ENCODE results near the gene FYCO1.

Gene FYCO1

DNA sequence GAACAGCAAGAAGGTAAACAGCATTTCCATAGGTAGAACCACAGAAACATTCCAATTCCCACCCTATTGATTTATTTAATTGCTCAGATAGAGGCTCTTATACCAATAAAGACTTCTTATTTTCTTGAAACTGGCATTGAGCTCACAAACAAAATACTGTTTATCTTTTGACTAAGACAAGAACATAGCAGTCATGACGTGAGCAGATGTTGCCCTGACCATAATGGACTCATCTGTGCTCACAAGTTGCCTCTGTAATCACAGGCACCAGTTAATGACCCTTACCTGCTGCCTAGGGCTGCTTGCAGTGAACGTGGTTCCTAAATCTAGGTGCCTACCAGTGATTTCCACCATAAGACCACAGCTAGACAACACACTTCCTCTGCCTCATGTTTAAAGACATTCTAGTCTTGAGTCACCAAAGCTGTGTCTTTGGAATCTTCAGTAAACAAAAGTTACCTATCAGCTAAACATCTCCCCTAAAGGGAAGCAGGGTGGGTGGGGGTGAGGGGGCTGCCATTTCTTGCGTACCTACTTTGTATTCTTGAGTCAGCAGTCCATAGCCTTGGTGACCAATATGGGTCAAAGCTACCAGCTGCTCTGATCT lies 2.1 kb downstream of the FYCO1 start:
- H3K36me3 ChIP-seq (replicated peaks; ENCODE audit: low read depth, low read length): peaks cover 16% of the 10 kb centered on the region
- H3K9me3 ChIP-seq (ENCODE audit: insufficient read depth, low read length): no peaks in the 10 kb centered on the region
- peaks cover 7% of the 10 kb centered on the region; the same call in 1 of the 2 replicates for H4K20me1 ChIP-seq (ENCODE audit: insufficient read depth, low read length)
- no peak overlapping the region for H3K9ac ChIP-seq (ENCODE audit: low read length)
- TF ChIP-seq, protein P1, sequence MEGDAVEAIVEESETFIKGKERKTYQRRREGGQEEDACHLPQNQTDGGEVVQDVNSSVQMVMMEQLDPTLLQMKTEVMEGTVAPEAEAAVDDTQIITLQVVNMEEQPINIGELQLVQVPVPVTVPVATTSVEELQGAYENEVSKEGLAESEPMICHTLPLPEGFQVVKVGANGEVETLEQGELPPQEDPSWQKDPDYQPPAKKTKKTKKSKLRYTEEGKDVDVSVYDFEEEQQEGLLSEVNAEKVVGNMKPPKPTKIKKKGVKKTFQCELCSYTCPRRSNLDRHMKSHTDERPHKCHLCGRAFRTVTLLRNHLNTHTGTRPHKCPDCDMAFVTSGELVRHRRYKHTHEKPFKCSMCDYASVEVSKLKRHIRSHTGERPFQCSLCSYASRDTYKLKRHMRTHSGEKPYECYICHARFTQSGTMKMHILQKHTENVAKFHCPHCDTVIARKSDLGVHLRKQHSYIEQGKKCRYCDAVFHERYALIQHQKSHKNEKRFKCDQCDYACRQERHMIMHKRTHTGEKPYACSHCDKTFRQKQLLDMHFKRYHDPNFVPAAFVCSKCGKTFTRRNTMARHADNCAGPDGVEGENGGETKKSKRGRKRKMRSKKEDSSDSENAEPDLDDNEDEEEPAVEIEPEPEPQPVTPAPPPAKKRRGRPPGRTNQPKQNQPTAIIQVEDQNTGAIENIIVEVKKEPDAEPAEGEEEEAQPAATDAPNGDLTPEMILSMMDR (IDR thresholded peaks at IDR 0.05; ENCODE audit: low read depth, low read length): no peak
- TF ChIP-seq EZH2phosphoT487 (IDR thresholded peaks at IDR 0.05; ENCODE audit: low read depth): no peak
- peaks cover 31% of the 10 kb centered on the region for H3K4me1 ChIP-seq (ENCODE audit: low read length)
- H3K4me2 ChIP-seq (ENCODE audit: low read length): no peak overlapping the region
- no peak overlapping the region for H3K4me3 ChIP-seq (ENCODE audit: low read length)
- no peaks in the 10 kb centered on the region for H3K27me3 ChIP-seq (ENCODE audit: low read depth, low read length)
- no peak overlapping the region for H2AFZ ChIP-seq (ENCODE audit: low read depth, low read length)
- no peak overlapping the region for H3K27ac ChIP-seq (ENCODE audit: low read length)
- peaks cover 47% of the 10 kb centered on the region for H3K79me2 ChIP-seq (ENCODE audit: low read length)

- H3K27ac ChIP-seq (ENCODE audit: low read length): no peak overlapping the region
- H3K4me1 ChIP-seq (ENCODE audit: low read length): peaks cover 31% of the 10 kb centered on the region
- H3K27me3 ChIP-seq (ENCODE audit: low read depth, low read length): no peaks in the 10 kb centered on the region
- H3K9ac ChIP-seq (ENCODE audit: low read length): no peak overlapping the region
- H3K36me3 ChIP-seq (replicated peaks; ENCODE audit: low read depth, low read length): peaks cover 16% of the 10 kb centered on the region
- peaks cover 7% of the 10 kb centered on the region; the same call in 1 of the 2 replicates for H4K20me1 ChIP-seq (ENCODE audit: insufficient read depth, low read length)
- peaks cover 53% of the 10 kb centered on the region for H3K79me2 ChIP-seq (ENCODE audit: low read length)
- no peak overlapping the region for H2AFZ ChIP-seq (ENCODE audit: low read depth, low read length)
- no peak overlapping the region for H3K4me2 ChIP-seq (ENCODE audit: low read length)
- no peak overlapping the region for H3K4me3 ChIP-seq (ENCODE audit: low read length)
- H3K9me3 ChIP-seq (ENCODE audit: insufficient read depth, low read length): no peaks in the 10 kb centered on the region
- TF ChIP-seq, protein P1 (IDR thresholded peaks at IDR 0.05; ENCODE audit: low read depth, low read length): no peak
- no peak for TF ChIP-seq EZH2phosphoT487 (IDR thresholded peaks at IDR 0.05; ENCODE audit: low read depth)
These were observed 2.8 kb downstream of the FYCO1 start for GRCh38 chr3:45992821-45993221.

GRCh38 chr3:45992133-45992729 lies 3.4 kb downstream of the FYCO1 start:
- peaks cover 16% of the 10 kb centered on the region for H3K36me3 ChIP-seq (replicated peaks; ENCODE audit: low read depth, low read length)
- no peaks in the 10 kb centered on the region for H3K9me3 ChIP-seq (ENCODE audit: insufficient read depth, low read length)
- peaks cover 10% of the 10 kb centered on the region; the same call in 1 of the 2 replicates for H4K20me1 ChIP-seq (ENCODE audit: insufficient read depth, low read length)
- TF ChIP-seq, protein P1 (IDR thresholded peaks at IDR 0.05; ENCODE audit: low read depth, low read length): no peak
- TF ChIP-seq EZH2phosphoT487 (IDR thresholded peaks at IDR 0.05; ENCODE audit: low read depth): no peak
- no peak overlapping the region for H3K4me3 ChIP-seq (ENCODE audit: low read length)
- H3K9ac ChIP-seq (ENCODE audit: low read length): no peak overlapping the region
- no peak overlapping the region for H3K27ac ChIP-seq (ENCODE audit: low read length)
- no peak overlapping the region for H2AFZ ChIP-seq (ENCODE audit: low read depth, low read length)
- peaks cover 31% of the 10 kb centered on the region for H3K4me1 ChIP-seq (ENCODE audit: low read length)
- peaks cover 59% of the 10 kb centered on the region for H3K79me2 ChIP-seq (ENCODE audit: low read length)
- no peak overlapping the region for H3K4me2 ChIP-seq (ENCODE audit: low read length)
- no peaks in the 10 kb centered on the region for H3K27me3 ChIP-seq (ENCODE audit: low read depth, low read length)

DNA sequence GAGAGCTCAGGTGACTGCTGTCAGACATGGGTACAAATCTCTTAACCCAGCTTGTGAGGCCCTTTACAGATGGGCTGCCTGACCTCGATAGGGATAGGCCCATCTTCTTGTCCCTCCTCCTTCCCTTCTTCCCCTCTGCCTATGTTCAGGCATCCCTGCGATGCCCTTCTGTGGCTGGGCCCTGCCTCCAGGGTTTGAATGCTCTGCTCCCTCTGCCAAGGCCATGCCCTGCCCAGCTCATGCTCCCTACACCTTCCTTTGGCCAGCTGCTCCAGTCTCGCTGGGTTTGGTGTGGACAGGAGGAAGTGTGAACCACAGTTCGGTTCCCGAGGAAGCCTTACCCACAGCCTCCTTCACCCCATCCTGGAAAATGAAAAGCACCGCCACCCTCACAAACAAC lies 4.3 kb downstream of the FYCO1 start:
- Histone ChIP-seq H3K4me2 (ENCODE audit: low read length) (no peak overlapping the region), H3K79me2 (ENCODE audit: low read length) (peaks cover 68% of the 10 kb centered on the region), H3K27ac (ENCODE audit: low read length) (no peak overlapping the region), H3K36me3 (replicated peaks; ENCODE audit: low read depth, low read length) (peaks cover 16% of the 10 kb centered on the region), H4K20me1 (ENCODE audit: insufficient read depth, low read length) (peaks cover 18% of the 10 kb centered on the region; the same call in 1 of the 2 replicates), H2AFZ (ENCODE audit: low read depth, low read length) (no peak overlapping the region), H3K4me3 (ENCODE audit: low read length) (no peak overlapping the region), H3K4me1 (ENCODE audit: low read length) (peaks cover 22% of the 10 kb centered on the region), H3K27me3 (ENCODE audit: low read depth, low read length) (no peaks in the 10 kb centered on the region), H3K9me3 (ENCODE audit: insufficient read depth, low read length) (no peaks in the 10 kb centered on the region), H3K9ac (ENCODE audit: low read length) (no peak overlapping the region)
- no peak for TF ChIP-seq EZH2phosphoT487 (IDR thresholded peaks at IDR 0.05; ENCODE audit: low read depth)
- TF ChIP-seq, protein P1 (IDR thresholded peaks at IDR 0.05; ENCODE audit: low read depth, low read length): no peak
